IPS-NIHi7 (cell line): Measurements from ENCODE around the gene NR4A1.

Source experiments
- DNase-seq: peaks from one replicate; pipeline ENCODE4 v3.0.0; 2012; ENCODE audit warnings: mixed read lengths; ENCODE audit errors: extremely low spot score

NR4A1 gene

GRCh38 chr12:52050758-52051541 lies at the start of gene NR4A1:
Gene NR4A1 (plus strand): TSS chr12:52051442. CDS start chr12:52054329, 2,887 bp downstream.
- DNase-seq: peak; percentile 93

GRCh38 chr12:52003016-52003550 lies 48.2 kb upstream of the NR4A1 start:
- DNase-seq: no peak

GRCh38 chr12:52003591-52003990 lies 47.7 kb upstream of the NR4A1 start:
- no peak for DNase-seq

- peak; percentile 83 for DNase-seq
These were observed 47.1 kb upstream of the NR4A1 start for GRCh38 chr12:52004042-52004648.

- no peak for DNase-seq
These were observed 45.9 kb upstream of the NR4A1 start for GRCh38 chr12:52005218-52005902.

GRCh38 chr12:52005903-52006703 lies 45.1 kb upstream of the NR4A1 start:
- peak; percentile 42 for DNase-seq

GRCh38 chr12:52006726-52007157 lies 44.5 kb upstream of the NR4A1 start, which contains the start of gene TAMALIN:
Gene TAMALIN (plus strand): TSS chr12:52006946. CDS start chr12:52007020, 74 bp downstream.
- peak; percentile 72 for DNase-seq

GRCh38 chr12:52007158-52007921 lies 43.9 kb upstream of the NR4A1 start:
- no peak for DNase-seq

- no peak for DNase-seq
These were observed 43.2 kb upstream of the NR4A1 start for GRCh38 chr12:52007982-52008510.

GRCh38 chr12:52009081-52009751 lies 42.0 kb upstream of the NR4A1 start:
- no peak for DNase-seq

GRCh38 chr12:52010152-52010622 lies 41.1 kb upstream of the NR4A1 start:
- peak; percentile 87 for DNase-seq

GRCh38 chr12:52010692-52011601 lies 40.3 kb upstream of the NR4A1 start:
- DNase-seq: no peak

GRCh38 chr12:52011602-52012214 lies 39.5 kb upstream of the NR4A1 start:
- no peak for DNase-seq

- DNase-seq: no peak
These were observed 37.5 kb upstream of the NR4A1 start for GRCh38 chr12:52013626-52014310.

- DNase-seq: peak; percentile 63
These were observed 36.4 kb upstream of the NR4A1 start for GRCh38 chr12:52014567-52015530.

GRCh38 chr12:52015532-52016041 lies 35.7 kb upstream of the NR4A1 start:
- no peak for DNase-seq
